GM18505 (cell line): ENCODE measurements around the gene ENGASE.
"Not testable (repeated sequence)": the region's sequence is repeated elsewhere in the genome, so short reads cannot be mapped to it uniquely, and the experiment has no call there.

Experiments
- ATAC-seq: cut with Tn5 transposase; IDR thresholded peaks from one replicate; pipeline ENCODE4 v1.9.1; 2021; ENCODE audit not compliant: unreplicated experiment
- POLR2A ChIP-seq: IDR thresholded peaks from 4 replicates; pipeline ENCODE4 v1.6.1; 2011; ENCODE audit warnings: borderline replicate concordance; ENCODE audit not compliant: insufficient read depth, insufficient read length; ENCODE audit errors: extremely low read depth

Gene ENGASE

GRCh38 chr17:79073706-79074088, 927 bp upstream of the ENGASE start:
- ATAC-seq = no peak
- no peak for TF ChIP-seq POLR2A

DNA sequence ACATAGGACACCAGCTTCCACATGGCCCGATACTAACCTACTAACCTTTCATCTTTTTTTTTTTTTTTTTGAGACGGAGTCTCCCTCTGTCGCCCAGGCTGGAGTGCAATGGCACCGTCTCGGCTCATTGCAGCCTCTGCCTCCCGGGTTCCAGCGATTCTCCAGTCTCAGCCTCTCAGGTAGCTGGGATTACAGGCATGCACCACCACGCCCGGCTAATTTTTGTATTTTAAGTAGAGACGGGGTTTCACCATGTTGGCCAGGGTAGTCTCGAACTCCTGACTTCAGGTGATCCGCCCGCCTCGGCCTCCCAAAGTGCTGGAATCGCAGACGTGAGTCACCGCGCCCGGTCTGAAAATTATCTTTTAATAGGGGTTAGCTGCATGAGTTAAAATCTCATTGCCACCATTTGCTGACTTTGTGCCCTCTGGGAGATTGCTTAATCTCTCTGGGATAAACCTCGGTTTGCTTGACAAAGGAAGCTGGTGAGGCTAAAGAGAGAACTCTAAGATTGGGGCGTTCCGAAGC, 439 bp upstream of the ENGASE start:
- not testable (repeated sequence) for ATAC-seq

- no peak for ATAC-seq
- no peak for TF ChIP-seq POLR2A
These were observed 774 bp downstream of the ENGASE start for GRCh38 chr17:79075446-79075750.

DNA sequence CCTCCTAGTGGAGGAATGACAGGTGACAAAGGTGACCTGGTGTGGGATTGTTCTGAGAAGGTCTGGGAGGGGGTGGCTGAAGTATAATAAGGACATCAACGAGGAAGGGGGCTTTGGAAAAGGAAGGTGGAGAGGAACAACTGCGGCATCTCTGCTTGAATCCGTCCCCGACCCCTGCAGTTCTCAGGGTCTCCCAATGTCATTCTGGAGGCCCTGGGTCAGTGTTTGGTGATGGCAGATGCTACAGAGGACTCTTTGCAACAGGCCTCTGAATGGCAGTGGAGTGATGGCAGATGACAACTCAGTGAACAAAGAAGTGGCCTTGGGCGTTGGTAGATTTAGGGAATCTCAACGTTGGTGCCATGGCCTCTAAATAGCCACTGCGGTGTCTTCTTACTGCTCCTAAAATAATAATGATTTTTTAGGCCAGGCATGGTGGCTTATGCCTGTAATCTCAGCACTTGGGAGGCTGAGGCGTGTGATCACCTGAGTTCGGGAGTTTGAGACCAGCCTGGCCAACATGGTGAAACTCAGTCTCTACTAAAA, 1.3 kb downstream of the ENGASE start:
- TF ChIP-seq POLR2A = no peak
- ATAC-seq = no peak

DNA sequence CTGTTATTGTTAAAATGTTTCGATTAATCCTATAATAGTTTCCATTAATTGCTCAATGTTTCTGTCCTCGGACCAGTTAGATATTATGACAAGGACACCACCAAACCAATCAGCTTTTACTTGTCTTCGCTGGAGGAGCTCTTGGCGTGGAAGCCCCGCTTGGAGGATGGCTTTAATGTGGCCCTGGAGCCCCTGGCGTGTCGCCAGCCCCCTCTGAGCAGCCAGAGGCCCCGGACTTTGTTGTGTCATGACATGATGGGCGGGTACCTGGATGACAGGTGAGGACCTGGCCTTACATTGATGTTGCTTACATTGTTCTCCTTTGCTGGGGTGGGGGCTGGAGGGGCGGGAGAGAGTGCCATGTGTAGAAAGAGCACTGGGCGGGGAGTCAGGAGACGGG, 3.0 kb downstream of the ENGASE start:
- TF ChIP-seq POLR2A = no peak
- no peak for ATAC-seq

- TF ChIP-seq POLR2A = no peak
- ATAC-seq = no peak
These were observed 4.0 kb downstream of the ENGASE start for GRCh38 chr17:79078476-79079190.

DNA sequence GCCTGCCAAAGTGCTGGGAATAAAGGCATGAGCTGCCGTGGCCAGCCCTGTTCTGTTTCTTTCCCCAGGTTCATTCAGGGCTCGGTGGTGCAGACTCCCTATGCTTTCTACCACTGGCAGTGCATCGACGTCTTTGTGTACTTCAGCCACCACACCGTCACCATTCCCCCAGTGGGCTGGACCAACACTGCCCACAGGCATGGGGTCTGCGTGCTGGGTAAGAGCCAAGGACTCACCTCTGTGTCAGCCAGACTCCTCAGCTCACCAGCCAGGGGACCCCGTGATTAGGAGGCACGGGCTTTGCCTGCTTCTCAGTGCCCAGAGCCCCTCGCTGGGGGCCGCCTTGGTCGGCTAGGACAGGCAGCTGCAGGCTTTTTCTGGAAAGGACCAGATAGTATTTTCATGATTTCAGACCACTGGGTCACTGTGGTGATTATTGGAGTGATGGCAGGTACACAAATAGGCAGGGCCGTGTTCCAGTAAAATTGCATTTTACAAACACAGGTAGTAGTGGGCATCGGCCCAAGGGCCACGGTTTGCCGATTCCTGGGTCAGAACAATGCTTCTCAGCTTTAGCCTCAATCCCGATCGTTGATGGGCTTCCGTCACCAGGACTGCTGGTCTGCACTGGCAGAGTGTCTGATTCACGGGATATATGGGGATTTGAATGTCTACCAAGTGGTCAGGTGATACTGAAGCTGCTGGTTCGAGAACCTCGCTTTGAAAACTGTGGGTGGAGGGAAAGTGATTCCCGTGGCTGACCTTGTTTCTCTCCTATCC, 5.0 kb downstream of the ENGASE start:
- ATAC-seq = no peak

DNA sequence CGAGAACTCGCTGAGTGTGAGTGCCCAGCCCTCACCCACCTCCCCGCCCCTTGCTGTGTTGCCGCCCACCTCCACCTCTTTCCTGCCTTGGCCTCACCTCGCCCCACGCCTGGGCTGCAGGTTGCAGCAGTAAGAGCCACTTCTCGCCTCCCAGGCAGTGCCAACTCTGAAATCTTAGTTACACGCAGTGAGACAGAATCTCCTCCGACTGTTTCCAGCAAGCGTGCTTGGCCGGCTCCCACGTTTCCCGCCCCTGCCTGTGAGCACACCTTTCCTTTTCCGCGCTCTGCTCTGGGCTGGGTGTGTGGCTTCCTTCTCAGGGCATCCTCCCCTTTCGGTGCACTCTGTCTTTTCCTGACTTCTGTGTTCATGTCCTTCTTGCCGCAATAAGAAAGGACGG, 5.7 kb downstream of the ENGASE start:
- no peak for ATAC-seq
- TF ChIP-seq POLR2A = no peak

More for the DNA sequence above, 5.0 kb downstream of the ENGASE start:
- no peak for TF ChIP-seq POLR2A

- no peak for TF ChIP-seq POLR2A
- no peak for ATAC-seq
These were observed 6.2 kb downstream of the ENGASE start for GRCh38 chr17:79080761-79081290.

DNA sequence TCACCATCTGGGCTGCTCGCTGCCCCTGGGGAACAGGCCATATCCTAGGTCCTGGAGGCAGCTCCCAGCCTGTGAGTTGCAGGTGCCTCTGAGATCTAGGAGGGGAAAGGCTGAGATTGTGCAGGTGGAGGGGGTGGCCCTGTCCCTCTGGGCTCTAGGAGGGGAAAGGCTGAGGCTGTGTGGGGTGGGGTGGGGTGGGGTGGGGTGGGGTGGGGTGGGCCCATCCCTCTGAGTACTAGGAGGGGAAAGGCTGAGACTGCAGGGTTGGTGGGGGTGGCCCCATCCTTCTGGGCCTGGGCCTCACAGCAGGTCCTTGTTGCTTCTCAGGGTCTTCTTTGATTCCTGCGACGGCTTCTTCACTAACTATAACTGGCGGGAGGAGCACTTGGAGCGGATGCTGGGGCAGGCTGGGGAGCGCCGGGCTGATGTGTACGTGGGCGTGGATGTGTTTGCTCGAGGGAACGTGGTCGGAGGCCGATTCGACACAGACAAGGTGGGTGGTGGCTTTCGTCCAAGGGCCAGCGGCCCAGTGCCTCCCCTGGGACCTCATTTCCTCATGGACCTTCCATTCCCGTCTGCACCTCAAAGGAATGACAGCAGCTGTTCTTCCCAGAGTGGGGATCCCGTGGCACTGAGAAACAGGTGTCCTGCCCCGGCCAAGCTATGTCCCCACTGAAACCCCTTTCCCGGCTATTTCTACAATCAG, 7.1 kb downstream of the ENGASE start:
- no peak for ATAC-seq
- no peak for TF ChIP-seq POLR2A

GRCh38 chr17:79082311-79083190, 7.9 kb downstream of the ENGASE start:
- ATAC-seq = no peak
- no peak for TF ChIP-seq POLR2A

DNA sequence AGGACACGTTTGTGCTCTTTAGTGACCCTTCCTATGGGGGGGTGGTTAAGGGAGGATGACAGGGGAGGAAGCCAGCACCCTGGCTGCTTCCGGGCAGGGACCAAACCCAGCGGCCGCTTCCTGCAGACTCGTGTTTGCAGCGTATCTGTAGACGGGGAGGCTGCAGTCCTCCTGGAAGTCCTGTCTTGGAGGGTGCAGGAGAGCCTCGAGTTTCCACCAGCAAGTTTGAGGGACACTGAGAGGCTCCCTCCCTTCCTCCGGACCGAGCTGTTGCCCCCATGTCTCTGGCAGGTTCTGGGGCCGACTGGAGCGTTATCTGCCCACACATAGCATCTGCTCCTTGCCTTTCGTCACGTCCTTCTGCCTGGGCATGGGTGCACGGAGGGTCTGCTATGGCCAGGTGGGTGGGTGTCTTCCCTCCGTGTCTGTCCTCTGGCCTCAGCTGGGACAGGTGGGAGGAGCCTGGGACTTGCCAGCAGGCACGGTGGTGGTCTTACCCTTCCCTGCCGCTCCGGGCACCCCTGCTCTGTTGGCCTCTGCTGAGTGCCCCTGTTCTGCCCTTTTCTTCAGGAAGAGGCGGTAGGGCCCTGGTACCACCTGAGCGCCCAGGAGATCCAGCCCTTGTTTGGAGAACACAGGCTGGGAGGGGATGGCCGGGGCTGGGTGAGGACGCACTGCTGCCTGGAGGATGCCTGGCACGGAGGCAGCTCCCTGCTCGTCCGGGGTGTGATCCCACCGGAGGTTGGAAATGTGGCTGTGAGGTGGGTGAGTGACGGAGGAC, 8.8 kb downstream of the ENGASE start:
- no peak for ATAC-seq
- no peak for TF ChIP-seq POLR2A
